Breast epithelium (tissue), 3 donors: ENCODE data around the gene FANCD2.

Experiments
- POLR2A ChIP-seq: fragments of 450-650 bp; IDR thresholded peaks from one replicate; pipeline ENCODE4 v1.6.1; 2016; ENCODE audit warnings: antibody characterized with exemption, mild to moderate bottlenecking, moderate library complexity
- POLR2AphosphoS5 ChIP-seq, 3 donors: sonication (generic); formaldehyde crosslinking; IDR thresholded peaks; one replicate each; pipeline ENCODE4 v1.6.1; 2017; ENCODE audit warnings: antibody characterized with exemption in 3 of 3
- TF ChIP-seq, protein P1 (sequence below), 3 donors: fragments of 450-650 bp; IDR thresholded peaks; one replicate each; pipeline ENCODE4 v1.5.1; 2016 to 2017; ENCODE audit warnings: antibody characterized with exemption in 3 of 3, mild to moderate bottlenecking in 3 of 3, moderate library complexity in 3 of 3

- TF ChIP-seq, protein P1, sequence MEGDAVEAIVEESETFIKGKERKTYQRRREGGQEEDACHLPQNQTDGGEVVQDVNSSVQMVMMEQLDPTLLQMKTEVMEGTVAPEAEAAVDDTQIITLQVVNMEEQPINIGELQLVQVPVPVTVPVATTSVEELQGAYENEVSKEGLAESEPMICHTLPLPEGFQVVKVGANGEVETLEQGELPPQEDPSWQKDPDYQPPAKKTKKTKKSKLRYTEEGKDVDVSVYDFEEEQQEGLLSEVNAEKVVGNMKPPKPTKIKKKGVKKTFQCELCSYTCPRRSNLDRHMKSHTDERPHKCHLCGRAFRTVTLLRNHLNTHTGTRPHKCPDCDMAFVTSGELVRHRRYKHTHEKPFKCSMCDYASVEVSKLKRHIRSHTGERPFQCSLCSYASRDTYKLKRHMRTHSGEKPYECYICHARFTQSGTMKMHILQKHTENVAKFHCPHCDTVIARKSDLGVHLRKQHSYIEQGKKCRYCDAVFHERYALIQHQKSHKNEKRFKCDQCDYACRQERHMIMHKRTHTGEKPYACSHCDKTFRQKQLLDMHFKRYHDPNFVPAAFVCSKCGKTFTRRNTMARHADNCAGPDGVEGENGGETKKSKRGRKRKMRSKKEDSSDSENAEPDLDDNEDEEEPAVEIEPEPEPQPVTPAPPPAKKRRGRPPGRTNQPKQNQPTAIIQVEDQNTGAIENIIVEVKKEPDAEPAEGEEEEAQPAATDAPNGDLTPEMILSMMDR (IDR thresholded peaks at IDR 0.05): no peak
- TF ChIP-seq POLR2A (no peak), POLR2AphosphoS5 (IDR thresholded peaks at IDR 0.05) (no peak)
Observed at GRCh38 chr3:10004960-10005564, 21.2 kb upstream of the FANCD2 start.
